ENCODE data around the gene VSIG4.

DNA sequence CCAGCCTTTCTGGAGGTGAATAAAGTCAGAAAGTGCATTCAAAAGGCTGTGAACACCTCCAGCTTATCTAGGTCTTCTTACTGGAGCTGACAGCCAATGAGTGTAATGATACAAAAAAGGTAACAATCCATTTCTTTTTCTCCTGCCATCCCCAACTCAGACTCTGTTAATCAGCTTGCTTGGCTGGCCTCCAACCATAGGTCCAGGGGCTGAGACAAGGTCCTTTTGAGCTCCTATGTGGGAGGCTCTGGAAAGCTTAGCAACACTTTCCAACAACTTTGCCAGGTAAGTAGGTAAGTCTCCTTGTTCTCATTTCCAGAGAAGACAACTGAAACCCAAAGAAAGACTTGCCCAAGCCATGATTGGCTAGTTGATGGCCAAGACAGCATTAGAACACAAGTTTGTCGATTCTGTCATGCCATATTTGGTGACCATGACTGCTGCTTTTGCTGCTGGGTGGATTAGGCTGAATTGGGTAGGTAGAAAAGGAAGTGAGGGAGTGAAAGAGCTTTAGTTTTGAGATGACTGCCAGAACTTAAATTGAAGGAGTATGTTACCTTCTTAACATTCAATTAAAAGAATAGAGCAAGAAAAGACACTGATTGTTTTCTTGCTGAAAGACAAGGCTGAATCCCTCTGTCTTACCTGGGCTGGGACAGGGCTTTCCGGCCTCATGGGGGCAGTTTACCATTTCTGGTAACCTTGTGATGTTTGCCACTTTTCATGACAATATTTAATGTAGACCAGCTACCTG, 22.8 kb downstream of the VSIG4 start:
- TF ChIP-seq RXRA (IDR thresholded peaks at IDR 0.05; ENCODE audit: borderline replicate concordance, low read depth) (no peak), EP300 (IDR thresholded peaks at IDR 0.05; ENCODE audit: borderline replicate concordance in 1 of 2, low read depth in 1 of 2, low read length in 1 of 2) (no peak), POLR2AphosphoS5 (IDR thresholded peaks at IDR 0.05; ENCODE audit: low read depth, low read length) (no peak), RAD21 (IDR thresholded peaks at IDR 0.05; ENCODE audit: low read length) (no peak), GABPA (IDR thresholded peaks at IDR 0.05; ENCODE audit: low read depth) (no peak), SIN3A (IDR thresholded peaks at IDR 0.05; ENCODE audit: borderline replicate concordance, low read depth, low read length) (no peak), MXI1 (IDR thresholded peaks at IDR 0.05; ENCODE audit: low read depth, low read length) (no peak), RCOR1 (IDR thresholded peaks at IDR 0.05; ENCODE audit: low read length) (no peak), RFX5 (IDR thresholded peaks at IDR 0.05; ENCODE audit: low read length) (no peak), FOXM1 (IDR thresholded peaks at IDR 0.05; ENCODE audit: low read depth) (no peak)
- TF ChIP-seq, protein P1, sequence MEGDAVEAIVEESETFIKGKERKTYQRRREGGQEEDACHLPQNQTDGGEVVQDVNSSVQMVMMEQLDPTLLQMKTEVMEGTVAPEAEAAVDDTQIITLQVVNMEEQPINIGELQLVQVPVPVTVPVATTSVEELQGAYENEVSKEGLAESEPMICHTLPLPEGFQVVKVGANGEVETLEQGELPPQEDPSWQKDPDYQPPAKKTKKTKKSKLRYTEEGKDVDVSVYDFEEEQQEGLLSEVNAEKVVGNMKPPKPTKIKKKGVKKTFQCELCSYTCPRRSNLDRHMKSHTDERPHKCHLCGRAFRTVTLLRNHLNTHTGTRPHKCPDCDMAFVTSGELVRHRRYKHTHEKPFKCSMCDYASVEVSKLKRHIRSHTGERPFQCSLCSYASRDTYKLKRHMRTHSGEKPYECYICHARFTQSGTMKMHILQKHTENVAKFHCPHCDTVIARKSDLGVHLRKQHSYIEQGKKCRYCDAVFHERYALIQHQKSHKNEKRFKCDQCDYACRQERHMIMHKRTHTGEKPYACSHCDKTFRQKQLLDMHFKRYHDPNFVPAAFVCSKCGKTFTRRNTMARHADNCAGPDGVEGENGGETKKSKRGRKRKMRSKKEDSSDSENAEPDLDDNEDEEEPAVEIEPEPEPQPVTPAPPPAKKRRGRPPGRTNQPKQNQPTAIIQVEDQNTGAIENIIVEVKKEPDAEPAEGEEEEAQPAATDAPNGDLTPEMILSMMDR (IDR thresholded peaks at IDR 0.05), result no peak
- TF ChIP-seq, protein P2, sequence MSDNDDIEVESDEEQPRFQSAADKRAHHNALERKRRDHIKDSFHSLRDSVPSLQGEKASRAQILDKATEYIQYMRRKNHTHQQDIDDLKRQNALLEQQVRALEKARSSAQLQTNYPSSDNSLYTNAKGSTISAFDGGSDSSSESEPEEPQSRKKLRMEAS (IDR thresholded peaks at IDR 0.05; ENCODE audit: low read depth), result no peak

Measured in SK-N-SH (cell line).